ENCODE results near the gene PCTP. TPM values are rescaled to one million over a fixed set of nuclear protein-coding genes. Genes with fewer than 3 reads are reported as not detected.

The PCTP gene
- total and polyA plus RNA-seq, 2 of the 4 experiments (the other 2 are of a cell fraction), result 11.6 to 12.9 TPM

DNA sequence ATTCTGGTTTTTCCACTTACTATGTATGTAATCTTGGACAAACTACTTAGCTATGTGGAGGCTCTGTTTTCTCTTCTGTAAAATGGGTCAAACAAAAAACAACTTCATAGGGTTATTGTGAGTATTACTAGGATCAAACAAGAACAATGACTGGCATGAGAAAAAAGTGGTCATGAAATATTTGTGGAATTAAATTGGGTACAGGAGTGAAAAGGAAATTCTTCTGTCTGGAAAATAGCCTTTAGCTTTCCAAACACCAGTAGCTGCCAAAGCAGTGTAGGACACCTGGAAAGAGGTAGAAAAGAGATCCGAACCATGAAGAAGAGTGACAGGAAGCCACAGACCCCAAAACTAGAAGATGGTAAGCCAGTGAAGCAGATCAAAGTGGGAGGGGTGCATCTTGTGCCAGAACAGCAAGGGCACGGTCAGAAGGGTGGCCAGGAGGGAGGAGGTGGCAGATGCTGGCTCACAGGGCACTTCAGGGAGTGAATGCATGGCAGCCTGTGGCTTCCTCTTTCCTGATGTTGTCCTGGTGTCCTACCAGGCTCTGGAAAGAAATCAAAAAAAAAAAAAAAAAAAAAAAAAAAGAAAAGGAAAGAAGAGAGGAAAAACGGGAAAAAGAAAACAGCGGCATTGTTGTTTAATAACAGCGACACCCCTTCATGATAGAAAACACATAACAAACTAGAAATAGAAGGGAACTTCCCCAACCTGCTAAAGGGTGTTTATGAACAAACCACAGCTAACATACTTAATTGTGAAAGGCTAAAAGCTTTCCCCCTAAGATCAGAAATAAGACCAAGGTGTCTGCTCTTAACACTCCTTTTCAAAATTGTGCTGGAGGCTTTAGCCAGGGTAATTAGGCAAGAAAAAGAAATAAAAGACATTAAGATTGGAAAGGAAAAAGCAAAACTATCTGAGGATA, 67.9 kb downstream of the PCTP start:
- no peak overlapping the region for H2BK5ac ChIP-seq (ENCODE audit: low read depth, low read length, poor library complexity, severe bottlenecking)
- no peak overlapping the region for H2BK20ac ChIP-seq (ENCODE audit: low read depth, low read length)
- H4K5ac ChIP-seq (ENCODE audit: low read depth, low read length), result no peak overlapping the region
- BruUV-seq (replicated peaks), result no TSS peak
- H3K18ac ChIP-seq (ENCODE audit: low read depth, low read length), result no peak overlapping the region
- H3K56ac ChIP-seq (ENCODE audit: extremely low read depth, insufficient read depth, low read length), result no peak overlapping the region
- no peak overlapping the region for H4K91ac ChIP-seq (ENCODE audit: insufficient read depth, low read depth, low read length)
- POLR2A ChIA-PET (ENCODE audit: unreplicated experiment), result no interaction called here
- H3K9me1 ChIP-seq (ENCODE audit: insufficient read depth, low read length), result no peaks in the 10 kb centered on the region
- H2BK120ac ChIP-seq (ENCODE audit: low read depth, low read length), result no peak overlapping the region
- no peaks in the 10 kb centered on the region for H3K4me1 ChIP-seq (ENCODE audit: control insufficient read depth, insufficient read depth, low read length)
- no peak overlapping the region for H3K23ac ChIP-seq (ENCODE audit: low read depth, low read length)
- no peaks in the 10 kb centered on the region for H3K9me3 ChIP-seq (ENCODE audit: control insufficient read depth, insufficient read depth, low read length)
- dilution Hi-C loops (cut with HindIII; ENCODE audit: low sequenced_read_pairs, unreplicated experiment) (no loop called here), in situ Hi-C loops (cut with MboI; ENCODE audit: low sequenced_read_pairs) (loop anchor here (25.0 kb wide), 1 partner anchor 1994 kb away; no protein-coding TSS in a partner anchor), intact Hi-C loops (cut with micrococcal nuclease) (no loop called here)
- no peak overlapping the region for H3K4me3 ChIP-seq (ENCODE audit: insufficient read depth, low read depth, low read length)
- no peak overlapping the region for H3K4me2 ChIP-seq (ENCODE audit: low read depth, low read length)
- ATAC-seq (ENCODE audit: low read depth) (no peak), DNase-seq (no peak)
- no peak overlapping the region for H4K8ac ChIP-seq (ENCODE audit: low read depth in 2 of 2, low read length in 2 of 2)
- H3K27ac ChIP-seq (ENCODE audit: insufficient read depth, low read length), result no peak overlapping the region
- H3K27me3 ChIP-seq (ENCODE audit: control insufficient read depth, insufficient read depth, low read length), result no peaks in the 10 kb centered on the region
- CTCF ChIA-PET, result no interaction called here
- no peak overlapping the region for H3K9ac ChIP-seq (ENCODE audit: low read depth, low read length)
- no peak overlapping the region for H2AK9ac ChIP-seq (replicated peaks; ENCODE audit: low read depth, low read length, poor library complexity)
- no peaks in the 10 kb centered on the region for H4K20me1 ChIP-seq (ENCODE audit: insufficient read depth, low read length)
- H3K4ac ChIP-seq (ENCODE audit: low read depth, low read length), result no peak overlapping the region
- no peak for TF ChIP-seq MXI1 (IDR thresholded peaks at IDR 0.05; ENCODE audit: borderline replicate concordance, low read depth, low read length)
- TF ChIP-seq FOS (IDR thresholded peaks at IDR 0.05; ENCODE audit: low read depth, low read length), result no peak
- TF ChIP-seq MAZ (IDR thresholded peaks at IDR 0.05; ENCODE audit: borderline replicate concordance, low read depth, low read length), result no peak
- TF ChIP-seq BHLHE40 (IDR thresholded peaks at IDR 0.05; ENCODE audit: low read depth, low read length), result no peak
- TF ChIP-seq, protein P1, sequence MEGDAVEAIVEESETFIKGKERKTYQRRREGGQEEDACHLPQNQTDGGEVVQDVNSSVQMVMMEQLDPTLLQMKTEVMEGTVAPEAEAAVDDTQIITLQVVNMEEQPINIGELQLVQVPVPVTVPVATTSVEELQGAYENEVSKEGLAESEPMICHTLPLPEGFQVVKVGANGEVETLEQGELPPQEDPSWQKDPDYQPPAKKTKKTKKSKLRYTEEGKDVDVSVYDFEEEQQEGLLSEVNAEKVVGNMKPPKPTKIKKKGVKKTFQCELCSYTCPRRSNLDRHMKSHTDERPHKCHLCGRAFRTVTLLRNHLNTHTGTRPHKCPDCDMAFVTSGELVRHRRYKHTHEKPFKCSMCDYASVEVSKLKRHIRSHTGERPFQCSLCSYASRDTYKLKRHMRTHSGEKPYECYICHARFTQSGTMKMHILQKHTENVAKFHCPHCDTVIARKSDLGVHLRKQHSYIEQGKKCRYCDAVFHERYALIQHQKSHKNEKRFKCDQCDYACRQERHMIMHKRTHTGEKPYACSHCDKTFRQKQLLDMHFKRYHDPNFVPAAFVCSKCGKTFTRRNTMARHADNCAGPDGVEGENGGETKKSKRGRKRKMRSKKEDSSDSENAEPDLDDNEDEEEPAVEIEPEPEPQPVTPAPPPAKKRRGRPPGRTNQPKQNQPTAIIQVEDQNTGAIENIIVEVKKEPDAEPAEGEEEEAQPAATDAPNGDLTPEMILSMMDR (conservative IDR thresholded peaks at IDR 0.05; ENCODE audit: low read depth, low read length), result no peak
- TF ChIP-seq RFX5 (IDR thresholded peaks at IDR 0.05; ENCODE audit: low read depth, low read length), result no peak
- TF ChIP-seq RAD21 (IDR thresholded peaks at IDR 0.05; ENCODE audit: low read length), result no peak
- no peak for TF ChIP-seq CEBPB (IDR thresholded peaks at IDR 0.05; ENCODE audit: low read depth, low read length)
- no peak for TF ChIP-seq SMC3 (IDR thresholded peaks at IDR 0.05; ENCODE audit: low read depth, low read length)
- TF ChIP-seq, protein P2, sequence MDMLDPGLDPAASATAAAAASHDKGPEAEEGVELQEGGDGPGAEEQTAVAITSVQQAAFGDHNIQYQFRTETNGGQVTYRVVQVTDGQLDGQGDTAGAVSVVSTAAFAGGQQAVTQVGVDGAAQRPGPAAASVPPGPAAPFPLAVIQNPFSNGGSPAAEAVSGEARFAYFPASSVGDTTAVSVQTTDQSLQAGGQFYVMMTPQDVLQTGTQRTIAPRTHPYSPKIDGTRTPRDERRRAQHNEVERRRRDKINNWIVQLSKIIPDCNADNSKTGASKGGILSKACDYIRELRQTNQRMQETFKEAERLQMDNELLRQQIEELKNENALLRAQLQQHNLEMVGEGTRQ (IDR thresholded peaks at IDR 0.05; ENCODE audit: low read depth, low read length), result no peak
- H2BK15ac ChIP-seq (ENCODE audit: low read depth, low read length), result no peak overlapping the region
- no peak overlapping the region for H2AFZ ChIP-seq (replicated peaks; ENCODE audit: low read length, poor library complexity)
- no peaks in the 10 kb centered on the region for H3K79me1 ChIP-seq (ENCODE audit: low read depth in 1 of 2, low read length in 2 of 2)
- no CpG with 5 or more reads among the region's 5 CpGs for WGBS, 2 experiments (ENCODE audit: extremely low coverage in 2 of 2, insufficient read length in 1 of 2)
- H2AK5ac ChIP-seq (ENCODE audit: low read depth, low read length), result no peak overlapping the region
- H3K14ac ChIP-seq (replicated peaks; ENCODE audit: low read depth, low read length), result no peak overlapping the region
- H3K36me3 ChIP-seq (ENCODE audit: control insufficient read depth, insufficient read depth, low read length), result no peaks in the 10 kb centered on the region

Data from IMR-90 (cell line).